GM21825 (cell line): Measurements from ENCODE around the gene CTAGE1.

Source experiments
- ATAC-seq: cut with Tn5 transposase; IDR thresholded peaks from one replicate; pipeline ENCODE4 v1.9.1; 2021; ENCODE audit warnings: mild to moderate bottlenecking, moderate library complexity; ENCODE audit not compliant: unreplicated experiment

CTAGE1 gene

DNA sequence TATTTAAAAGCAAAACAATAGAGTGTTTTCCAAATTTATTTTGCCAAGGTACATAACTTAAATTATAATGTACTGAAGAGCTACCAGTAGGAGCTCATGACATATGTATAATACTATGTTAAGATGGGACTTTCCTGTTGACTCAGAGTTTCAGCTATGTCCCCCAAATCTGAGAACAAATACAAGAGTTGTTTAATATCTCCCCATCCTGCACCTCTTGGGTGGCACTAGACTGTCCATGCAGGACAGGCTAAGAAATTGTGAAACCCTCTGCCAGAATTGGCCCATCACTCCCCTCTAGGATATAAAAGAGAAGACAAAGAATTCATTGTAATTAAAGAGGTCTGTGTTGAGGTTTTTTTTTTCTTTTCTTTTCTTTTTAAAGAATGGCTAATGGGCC is 21.7 kb upstream of the CTAGE1 start:
- no peak for ATAC-seq

DNA sequence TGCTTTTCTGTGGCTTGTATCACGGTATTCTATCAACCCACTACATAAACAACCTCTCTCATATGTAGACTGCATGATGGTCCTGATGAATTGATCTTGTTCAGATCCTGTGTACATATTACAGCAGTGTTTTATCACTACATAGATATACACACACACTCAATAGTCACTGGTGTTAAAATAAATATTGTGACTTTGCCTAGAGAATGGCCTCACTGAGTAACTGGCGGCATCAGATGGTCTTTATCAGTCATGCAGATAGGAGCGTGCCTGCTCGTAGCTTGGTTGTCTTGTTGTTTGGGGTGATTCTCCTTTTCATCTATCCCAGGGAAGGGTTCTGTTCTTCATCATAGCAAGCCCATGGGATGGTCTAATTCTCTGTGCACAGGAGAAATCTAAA is 18.4 kb upstream of the CTAGE1 start:
- ATAC-seq: no peak

DNA sequence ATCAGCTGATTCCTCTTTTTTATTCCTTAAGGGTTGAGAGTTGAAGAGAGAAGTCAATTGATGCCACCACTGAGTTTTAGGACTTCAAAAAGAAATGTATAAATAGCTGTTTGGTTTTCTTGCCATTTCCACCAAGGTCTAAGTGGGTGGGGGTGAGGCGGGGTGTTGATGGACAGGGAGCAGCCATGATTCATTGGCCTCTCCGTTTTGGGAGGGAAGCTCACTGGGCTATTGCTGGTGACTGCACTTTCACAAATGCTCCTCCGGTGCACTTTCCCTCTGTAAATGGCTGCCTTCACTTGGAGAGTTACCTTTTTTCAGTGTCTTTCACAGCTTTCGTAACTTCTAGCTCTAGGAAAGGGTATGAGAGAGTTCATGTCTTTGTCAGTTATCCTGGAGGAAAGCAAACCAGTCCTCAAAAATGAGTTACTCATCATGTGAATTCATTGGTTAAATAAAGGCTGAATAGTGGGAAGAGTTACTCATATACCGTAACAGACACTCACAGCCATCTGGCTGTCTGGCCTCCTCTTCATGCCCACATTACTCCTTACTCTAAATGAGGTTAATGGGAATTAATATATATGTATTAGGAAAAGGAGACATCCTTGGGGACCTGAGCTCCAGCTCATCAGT is 17.4 kb upstream of the CTAGE1 start:
- ATAC-seq: no peak

GRCh38 chr18:22433956-22434355 is 16.2 kb upstream of the CTAGE1 start:
- no peak for ATAC-seq

- ATAC-seq: no peak
Observed at GRCh38 chr18:22432657-22433137, 15.0 kb upstream of the CTAGE1 start.

DNA sequence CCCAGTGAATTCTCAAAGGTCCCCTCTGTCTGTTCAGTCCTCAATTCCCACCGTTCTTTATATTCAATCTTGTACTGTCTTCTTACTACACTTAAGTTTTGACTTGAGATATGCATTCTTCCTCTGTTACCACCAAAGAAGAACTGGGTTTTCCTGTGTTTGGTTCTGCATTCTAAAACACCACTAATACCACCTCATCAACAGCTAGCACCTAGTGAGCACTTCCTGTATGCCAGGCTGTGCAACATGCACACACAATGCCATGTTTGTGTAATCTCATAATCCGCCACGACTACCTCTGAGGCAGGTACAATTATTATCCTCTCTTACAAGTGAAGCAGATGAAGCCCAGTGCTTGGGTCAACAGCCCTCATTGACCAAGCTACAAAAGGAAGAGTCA is 11.8 kb upstream of the CTAGE1 start:
- no peak for ATAC-seq

GRCh38 chr18:22428672-22429071 is 11.0 kb upstream of the CTAGE1 start:
- no peak for ATAC-seq

GRCh38 chr18:22427822-22428549 is 10.3 kb upstream of the CTAGE1 start:
- ATAC-seq: no peak

DNA sequence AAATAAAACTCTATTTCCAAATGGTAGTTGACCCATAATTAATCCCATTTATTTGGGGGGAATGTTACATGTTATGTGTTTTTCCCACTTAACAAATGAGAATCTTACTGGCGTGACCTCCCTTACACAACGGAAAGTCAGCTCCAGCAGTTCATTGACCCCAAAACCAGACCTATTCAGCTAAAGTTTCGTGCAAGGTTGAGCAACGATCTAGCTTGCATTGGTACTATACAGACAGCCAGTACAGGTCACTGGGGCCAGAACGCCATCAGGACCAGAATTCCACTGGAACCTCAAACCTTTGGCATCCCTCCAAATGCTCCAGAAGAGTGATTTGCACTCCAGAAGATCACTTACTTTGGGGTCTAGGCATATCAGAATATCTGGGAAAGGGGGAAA is 6.8 kb upstream of the CTAGE1 start:
- ATAC-seq: no peak

DNA sequence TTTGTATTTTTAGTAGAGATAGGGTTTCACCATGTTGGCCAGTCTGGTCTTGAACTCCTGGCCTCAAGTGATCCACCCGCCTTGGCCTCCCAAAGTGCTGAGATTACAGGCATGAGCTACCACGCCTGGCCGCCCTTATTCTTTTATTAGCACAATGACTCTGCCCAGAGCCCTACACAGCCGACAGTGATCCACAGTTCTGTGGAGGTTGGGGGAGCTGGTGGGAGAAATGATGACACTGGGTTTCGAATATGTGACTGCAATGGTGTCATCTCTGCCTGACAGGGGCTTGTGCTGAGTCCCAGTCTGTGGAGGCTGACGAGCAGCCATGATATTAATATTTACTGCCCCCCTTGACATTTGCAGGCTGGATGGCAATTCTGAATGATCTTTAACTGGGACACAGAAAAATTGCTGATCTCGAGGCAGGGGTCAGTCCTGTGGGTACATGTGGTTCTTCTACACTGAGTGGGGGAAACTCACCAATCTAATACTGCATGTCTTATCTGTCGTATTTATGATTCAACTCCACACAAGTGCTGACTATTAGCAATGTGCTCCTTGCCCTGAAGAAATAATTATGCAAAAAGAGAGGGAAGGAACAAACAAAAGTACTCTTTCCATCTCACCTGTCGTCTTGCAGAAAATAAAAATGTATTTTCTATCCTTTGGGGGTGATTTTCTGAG is 6.3 kb upstream of the CTAGE1 start:
- ATAC-seq: no peak

DNA sequence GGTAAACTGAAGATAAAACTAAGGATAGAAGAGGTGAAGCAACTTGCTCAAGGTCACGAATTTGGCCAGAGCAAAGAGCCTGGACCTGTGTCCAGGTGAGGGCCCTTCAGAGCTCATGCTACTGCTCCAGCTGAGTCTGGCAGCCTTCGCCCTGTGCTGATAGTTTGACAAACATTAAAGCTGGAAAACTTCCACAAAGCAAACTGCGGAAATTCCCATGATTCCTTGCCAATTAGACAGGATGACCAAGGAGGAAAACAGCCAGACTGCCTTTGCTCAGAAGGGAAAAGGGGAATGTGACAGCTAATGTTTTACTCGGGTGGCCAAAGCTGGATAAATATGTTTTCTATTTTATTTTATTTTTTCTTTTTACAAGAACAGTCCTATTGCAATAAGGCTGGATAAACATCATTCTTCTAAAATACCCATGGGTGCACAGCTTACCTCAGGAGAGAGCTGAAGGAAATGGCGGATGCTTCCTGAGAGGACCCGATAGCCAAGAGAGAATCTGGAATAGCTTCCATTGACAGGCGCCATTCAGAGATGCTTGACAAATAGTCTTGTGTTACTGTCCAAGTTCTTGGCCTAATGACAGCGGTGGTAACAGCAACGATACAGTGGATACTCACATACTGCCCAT is 5.3 kb upstream of the CTAGE1 start:
- no peak for ATAC-seq

DNA sequence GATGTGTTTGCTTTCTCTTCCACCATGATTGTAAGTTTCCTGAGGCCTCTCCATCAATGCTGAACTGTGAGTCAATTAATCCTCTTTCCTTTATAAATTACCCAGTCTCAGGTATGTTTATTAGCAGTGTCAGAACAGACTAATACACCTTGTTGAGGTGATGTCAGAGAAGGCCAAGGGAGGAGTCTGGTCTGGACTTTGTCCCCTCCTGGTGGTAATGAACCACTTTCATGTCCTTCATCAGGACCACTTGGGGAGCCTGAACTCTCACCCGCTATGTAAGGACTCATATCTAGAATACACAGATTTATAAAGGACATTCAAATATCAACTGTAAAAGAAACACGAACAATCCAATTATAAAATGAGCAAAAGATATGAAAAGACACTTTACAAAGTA is 2.9 kb upstream of the CTAGE1 start:
- ATAC-seq: no peak

GRCh38 chr18:22412176-22412911 is 5.4 kb downstream of the CTAGE1 start:
- ATAC-seq: no peak

DNA sequence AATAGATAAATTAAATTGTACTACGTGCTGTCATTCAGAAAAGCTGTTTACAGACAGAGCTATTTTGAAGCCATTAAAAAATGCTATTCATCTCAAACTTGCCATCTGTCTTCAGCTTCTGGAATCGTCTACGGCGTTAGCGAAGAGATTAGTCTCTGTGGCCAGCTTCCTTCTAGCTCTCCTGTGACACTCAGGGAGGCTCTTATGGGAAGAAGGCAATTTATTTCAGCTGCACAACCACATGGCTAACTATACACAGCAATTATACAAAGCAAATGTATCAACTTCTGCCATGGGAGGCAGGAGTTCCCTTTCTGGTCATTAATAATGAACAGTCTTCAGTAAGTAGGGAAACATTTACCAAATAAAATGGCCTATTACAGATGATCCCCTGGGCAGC is 6.3 kb downstream of the CTAGE1 start:
- no peak for ATAC-seq

GRCh38 chr18:22410126-22410525 is 7.6 kb downstream of the CTAGE1 start:
- no peak for ATAC-seq

DNA sequence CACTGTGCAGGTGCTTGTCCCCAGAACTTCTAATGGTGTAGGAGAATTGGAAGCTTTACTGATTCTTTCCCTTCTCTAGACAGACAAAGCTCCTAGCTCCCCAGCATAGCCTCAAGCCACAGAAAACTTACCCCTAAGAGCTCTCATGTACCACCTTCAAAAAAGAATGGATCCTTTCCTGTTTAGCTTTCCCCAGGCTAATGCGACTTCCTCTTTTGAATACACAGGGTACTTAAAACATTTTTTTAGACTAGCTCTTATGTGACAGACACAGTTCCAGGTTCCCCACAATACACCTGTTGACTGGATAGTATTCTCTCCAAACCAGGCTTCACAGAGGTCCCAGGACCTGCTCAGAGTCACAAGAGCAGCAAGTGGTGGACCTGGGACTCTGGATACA is 8.3 kb downstream of the CTAGE1 start:
- no peak for ATAC-seq

DNA sequence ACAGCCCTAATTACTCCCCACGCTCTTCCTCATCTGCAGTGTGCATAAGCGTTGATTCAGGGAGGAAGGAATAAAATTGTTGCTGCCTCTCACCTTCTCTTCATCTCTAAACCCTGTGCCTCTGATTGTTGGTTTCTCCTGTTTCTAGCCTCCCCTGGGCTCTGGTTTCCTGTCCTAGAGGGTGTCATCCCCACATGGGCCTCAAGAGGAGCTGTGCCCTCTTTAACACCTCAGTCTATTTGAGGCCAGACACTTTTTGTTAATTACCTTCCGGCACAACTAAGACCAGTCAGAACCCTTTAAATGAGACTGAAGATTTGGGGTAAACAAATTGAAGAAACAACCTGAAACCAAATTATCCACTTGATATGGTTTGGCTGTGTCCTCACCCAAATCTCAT is 9.7 kb downstream of the CTAGE1 start:
- ATAC-seq: no peak

- no peak for ATAC-seq
Observed at GRCh38 chr18:22405142-22405541, 12.6 kb downstream of the CTAGE1 start.

DNA sequence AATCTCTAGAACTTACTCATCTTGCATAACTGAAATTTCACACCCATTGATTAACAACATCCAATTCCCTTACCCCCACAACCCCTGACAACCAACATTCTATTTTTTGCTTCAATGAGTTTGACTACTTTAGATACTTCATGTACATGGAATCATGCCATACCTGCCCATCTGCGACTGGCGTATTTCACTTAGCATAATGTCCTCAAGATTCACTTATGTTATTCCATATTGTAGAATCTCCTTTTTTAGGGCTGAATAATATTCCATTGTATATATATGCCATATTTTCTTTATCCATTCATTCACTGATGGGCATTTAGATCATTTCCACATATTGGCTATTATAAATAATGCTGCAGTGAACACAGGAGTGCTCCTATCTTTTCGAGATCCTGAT is 13.8 kb downstream of the CTAGE1 start:
- no peak for ATAC-seq

DNA sequence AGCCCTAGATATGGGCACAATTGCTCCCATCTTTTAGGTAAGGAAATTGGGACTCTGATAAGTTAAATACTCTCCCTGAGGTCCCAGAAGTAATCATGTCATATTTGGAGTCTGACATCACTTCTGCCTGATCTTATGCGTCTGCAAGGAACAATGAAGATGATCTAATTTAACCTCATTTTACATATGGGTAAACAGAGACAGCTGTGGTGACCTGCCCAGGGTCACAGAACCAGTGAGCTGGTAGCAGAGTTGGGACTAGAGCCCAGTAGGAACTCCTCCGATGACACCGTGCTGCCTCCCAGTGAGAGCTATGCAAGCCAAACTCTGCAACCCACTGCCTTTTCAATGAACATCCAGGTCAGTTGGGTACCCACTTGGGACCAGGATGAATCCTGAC is 17.8 kb downstream of the CTAGE1 start:
- no peak for ATAC-seq

DNA sequence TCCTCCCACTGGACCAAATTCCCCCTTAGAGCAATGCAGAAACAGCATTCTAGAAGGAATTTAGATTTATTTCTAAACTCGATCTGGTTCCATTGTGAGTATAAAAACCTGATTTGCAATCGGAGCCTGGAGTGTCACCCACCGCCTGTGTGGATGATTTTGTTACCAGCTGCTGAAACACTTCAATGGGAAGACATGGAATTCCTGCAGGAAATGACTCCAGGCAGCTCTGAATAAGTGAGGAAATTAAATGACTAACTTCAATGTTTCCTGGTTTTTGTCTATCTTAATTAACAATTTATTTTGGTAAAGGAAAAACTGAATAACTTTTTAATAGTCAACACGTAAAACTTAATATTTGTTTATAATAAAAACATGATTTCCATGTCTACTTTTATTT is 19.3 kb downstream of the CTAGE1 start:
- ATAC-seq: no peak
